ENCODE data around the gene SAP30BP. TPM values are rescaled to one million over a fixed set of nuclear protein-coding genes. Genes with fewer than 3 reads are reported as not detected.

SAP30BP gene
- total RNA-seq, 2 donors from 2014 or later = 47.2 to 73.8 TPM

GRCh38 chr17:75622076-75622475 is 45.1 kb upstream of the SAP30BP start:
- TF ChIP-seq POLR2A (IDR thresholded peaks at IDR 0.05) = no peak
- no peak for TF ChIP-seq CTCF (IDR thresholded peaks at IDR 0.05)
- Histone ChIP-seq H3K27ac (no peak overlapping the region), H3K4me3 (no peak overlapping the region), H3K27me3 (no peaks in the 10 kb centered on the region), H3K4me1 (no peaks in the 10 kb centered on the region), H3K9me3 (no peaks in the 10 kb centered on the region), H3K36me3 (replicated peaks in 1 of 2; ENCODE audit: insufficient read depth in 1 of 2, low read depth in 2 of 2) (no peaks in the 10 kb centered on the region)
- 67 to 74% methylated on average over 6 to 8 of the region's 8 CpGs for WGBS, 2 donors
- intact Hi-C loops (cut with DNase I) = no loop called here
- DNase-seq = no peak
- no peak for ATAC-seq

DNA sequence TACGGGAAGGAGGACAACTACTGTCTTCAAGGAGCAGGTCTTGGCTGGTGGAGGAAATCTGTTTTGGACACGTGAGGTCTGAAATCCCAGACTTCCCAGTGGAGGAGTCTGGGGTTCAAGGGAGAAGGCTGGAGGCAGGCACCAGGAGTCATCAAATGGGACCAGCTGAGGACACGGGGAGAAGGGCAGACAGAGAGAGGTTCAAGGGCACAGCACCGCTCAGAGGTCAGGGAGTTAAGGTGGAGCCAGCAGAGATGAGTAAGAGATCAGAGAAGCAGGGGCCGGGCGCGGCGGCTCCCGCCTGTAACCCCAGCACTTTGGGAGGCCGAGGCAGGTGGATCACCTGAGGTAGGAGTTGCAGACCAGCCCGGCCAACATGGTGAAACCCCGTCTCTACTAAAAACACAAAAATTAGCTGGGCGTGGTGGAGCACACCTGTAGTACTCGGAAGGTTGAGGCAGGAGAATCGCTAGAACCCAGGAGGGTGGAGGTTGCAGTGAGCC is 44.3 kb upstream of the SAP30BP start:
- 64 to 68% methylated on average over 15 of the region's 15 CpGs for WGBS, 2 donors

DNA sequence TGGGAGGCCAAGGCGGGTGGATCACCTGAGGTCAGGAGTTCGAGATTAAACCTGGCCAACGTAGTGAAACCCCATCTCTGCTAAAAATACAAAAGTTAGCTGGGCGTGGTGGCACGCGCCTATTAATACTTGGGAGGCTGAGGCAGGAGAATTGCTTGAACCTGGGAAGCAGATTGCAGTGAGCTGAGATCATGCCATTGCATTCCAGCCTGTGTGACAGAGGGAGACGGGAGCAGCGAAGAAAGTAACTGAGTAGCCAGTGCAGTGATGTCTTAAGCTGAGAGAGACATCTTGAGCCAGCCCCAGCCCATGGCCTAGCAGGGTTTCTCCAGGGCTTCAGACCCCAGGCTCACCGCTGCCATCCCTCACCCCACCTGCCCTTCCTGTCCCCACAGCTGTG is 43.8 kb upstream of the SAP30BP start:
- Histone ChIP-seq H3K4me3 (no peak overlapping the region), H3K36me3 (replicated peaks in 1 of 2; ENCODE audit: insufficient read depth in 1 of 2, low read depth in 2 of 2) (no peaks in the 10 kb centered on the region), H3K4me1 (no peaks in the 10 kb centered on the region), H3K27me3 (no peaks in the 10 kb centered on the region), H3K9me3 (no peaks in the 10 kb centered on the region), H3K27ac (no peak overlapping the region)
- no peak for TF ChIP-seq POLR2A (IDR thresholded peaks at IDR 0.05)
- TF ChIP-seq CTCF (IDR thresholded peaks at IDR 0.05) = no peak
- intact Hi-C loops (cut with DNase I) = no loop called here
- DNase-seq (no peak), ATAC-seq (no peak)
- WGBS, 2 donors = 70 to 74% methylated on average over 9 of the region's 9 CpGs

More for the DNA sequence above, 44.3 kb upstream of the SAP30BP start:
- ATAC-seq = no peak
- H3K9me3 ChIP-seq = no peaks in the 10 kb centered on the region
- TF ChIP-seq POLR2A (IDR thresholded peaks at IDR 0.05) = no peak
- TF ChIP-seq CTCF (IDR thresholded peaks at IDR 0.05) = no peak
- no peaks in the 10 kb centered on the region for H3K27me3 ChIP-seq
- no peak for DNase-seq
- H3K36me3 ChIP-seq (replicated peaks in 1 of 2; ENCODE audit: insufficient read depth in 1 of 2, low read depth in 2 of 2) = no peaks in the 10 kb centered on the region
- no peak overlapping the region for H3K4me3 ChIP-seq
- no peaks in the 10 kb centered on the region for H3K4me1 ChIP-seq
- H3K27ac ChIP-seq = no peak overlapping the region
- intact Hi-C loops (cut with DNase I) = no loop called here

DNA sequence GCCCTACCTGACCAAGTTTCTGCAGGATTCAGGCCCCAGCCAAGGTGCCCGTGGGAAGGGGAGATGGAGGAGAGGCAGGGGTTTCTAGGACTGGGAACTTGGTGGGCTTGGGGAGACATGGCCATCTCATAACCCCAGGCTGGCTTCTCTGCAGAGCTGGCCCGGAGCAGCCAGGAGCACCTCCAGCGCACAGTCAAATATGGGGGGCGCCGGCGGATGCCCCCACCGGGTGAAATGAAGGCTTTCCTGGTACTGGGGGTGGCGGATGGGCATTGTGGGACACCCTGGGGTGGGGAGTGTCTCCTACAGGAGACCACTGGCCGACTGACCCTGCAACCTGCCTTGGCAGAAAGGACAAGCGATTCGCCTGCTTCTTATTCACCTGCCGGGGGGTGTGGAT is 43.1 kb upstream of the SAP30BP start:
- 78 to 82% methylated on average over 12 of the region's 12 CpGs for WGBS, 2 donors
- Histone ChIP-seq H3K4me3 (no peak overlapping the region), H3K27ac (no peak overlapping the region), H3K36me3 (replicated peaks in 1 of 2; ENCODE audit: insufficient read depth in 1 of 2, low read depth in 2 of 2) (no peaks in the 10 kb centered on the region), H3K4me1 (no peaks in the 10 kb centered on the region), H3K9me3 (no peaks in the 10 kb centered on the region), H3K27me3 (no peaks in the 10 kb centered on the region)
- no peak for ATAC-seq
- no peak for TF ChIP-seq CTCF (IDR thresholded peaks at IDR 0.05)
- no peak for TF ChIP-seq POLR2A (IDR thresholded peaks at IDR 0.05)
- DNase-seq = no peak
- intact Hi-C loops (cut with DNase I) = no loop called here

DNA sequence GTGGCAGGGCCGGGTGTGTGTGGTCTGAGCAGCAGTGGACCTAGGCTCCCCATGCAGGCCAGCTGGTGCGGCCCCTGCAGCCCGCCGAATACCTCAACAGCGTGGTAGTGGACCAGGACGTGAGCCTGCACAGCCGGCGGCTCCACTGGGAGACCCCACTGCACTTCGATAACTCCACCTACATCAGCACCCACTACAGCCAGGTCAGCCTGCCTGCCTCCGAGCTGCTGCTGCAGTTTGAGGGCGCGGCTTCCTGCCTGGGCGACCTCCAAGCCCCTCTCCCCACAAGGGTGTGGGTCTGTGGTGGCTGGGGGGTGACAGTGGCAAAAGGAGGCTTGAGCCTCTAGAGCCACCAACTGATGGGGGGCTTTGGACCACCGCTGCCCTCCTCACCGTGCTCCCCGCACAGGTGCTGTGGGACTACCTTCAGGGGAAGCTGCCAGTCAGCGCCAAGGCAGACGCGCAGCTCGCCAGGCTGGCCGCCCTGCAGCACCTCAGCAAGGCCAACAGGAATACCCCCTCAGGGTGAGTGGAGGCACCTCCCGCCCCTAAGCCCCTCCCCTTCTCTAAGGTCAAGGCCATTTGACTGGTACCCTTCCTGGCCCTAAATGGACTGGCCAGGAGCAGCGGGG is 42.3 kb upstream of the SAP30BP start:
- TF ChIP-seq POLR2A (IDR thresholded peaks at IDR 0.05) = no peak
- no peak for TF ChIP-seq CTCF (IDR thresholded peaks at IDR 0.05)
- 60 to 81% methylated on average over 3 to 20 of the region's 23 CpGs for WGBS, 2 donors
- Histone ChIP-seq H3K4me3 (no peak overlapping the region), H3K9me3 (no peaks in the 10 kb centered on the region), H3K27ac (no peak overlapping the region), H3K27me3 (no peaks in the 10 kb centered on the region), H3K36me3 (replicated peaks in 1 of 2; ENCODE audit: insufficient read depth in 1 of 2, low read depth in 2 of 2) (no peaks in the 10 kb centered on the region), H3K4me1 (no peaks in the 10 kb centered on the region)
- DNase-seq = no peak
- ATAC-seq = no peak
- intact Hi-C loops (cut with DNase I) = no loop called here

Data from body of pancreas (tissue), 4 donors.